DMS114 treated with DMSO at 0.1 percent for 48 hours (cell line): ENCODE measurements around the gene GPR78.
"Not testable (repeated sequence)": the region's sequence is repeated elsewhere in the genome, so short reads cannot be mapped to it uniquely, and the experiment has no call there.

Source experiments
- DNase-seq: peaks from one replicate; lab custom pipeline; 2025; ENCODE audit not compliant: unreplicated experiment; lab: John Stamatoyannopoulos, UW

GPR78 gene

DNA sequence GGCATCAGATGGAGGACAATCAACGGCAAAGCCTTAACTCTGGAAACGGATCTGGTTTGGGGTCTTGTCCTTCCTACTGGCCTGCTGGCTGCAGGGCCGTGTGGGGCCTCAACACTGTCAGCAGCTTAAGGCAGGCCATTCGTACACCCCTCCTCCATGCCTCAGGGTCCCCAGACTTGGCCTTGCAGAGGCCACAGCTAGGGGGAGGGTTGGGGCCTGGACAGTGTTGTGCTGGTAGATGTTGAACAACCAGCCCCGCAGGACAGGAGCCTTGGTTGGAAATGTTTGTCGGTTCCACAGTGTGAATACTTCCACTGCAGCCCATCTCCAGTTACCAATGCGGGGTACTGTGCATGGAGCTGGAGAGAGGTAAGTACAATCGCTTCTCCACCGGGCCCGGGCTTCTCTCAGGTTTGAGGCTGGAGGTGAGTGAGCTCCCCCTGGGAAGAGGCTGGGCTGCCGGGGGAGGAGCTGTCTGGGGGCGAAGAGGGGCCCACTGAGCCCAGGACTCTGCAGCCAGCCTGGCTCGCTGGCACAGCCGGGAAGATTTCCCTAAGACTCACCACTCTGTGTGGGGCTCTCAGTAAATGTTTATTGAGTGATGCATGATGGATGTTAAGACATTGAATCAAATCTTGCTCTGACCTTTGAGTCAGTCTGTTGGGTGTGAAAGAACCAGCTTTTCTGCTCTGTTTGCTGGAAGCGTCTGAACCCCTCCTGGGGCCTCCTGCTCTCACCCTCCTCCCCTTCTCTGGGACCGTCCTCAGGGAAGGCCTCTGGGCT, 19.7 kb upstream of the GPR78 start:
- no peak for DNase-seq

DNA sequence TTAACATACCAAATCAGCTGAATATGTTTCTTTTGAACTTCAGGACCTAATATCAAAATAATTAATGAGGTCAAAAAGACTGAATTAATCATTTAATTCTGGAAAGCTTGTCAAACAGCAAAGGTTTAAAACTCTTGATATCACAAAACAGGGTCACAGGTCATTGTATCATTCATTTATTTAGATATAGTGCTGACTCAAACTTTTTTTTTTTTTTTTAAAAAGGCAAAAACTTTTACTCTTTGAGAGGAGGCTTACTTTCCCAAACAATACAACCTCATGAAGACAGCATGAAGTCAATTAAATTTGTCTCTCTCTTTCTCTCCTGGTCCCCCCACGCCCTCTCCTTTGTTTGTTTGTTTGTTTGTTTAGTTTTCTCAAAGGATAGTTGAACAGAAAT, 15.6 kb upstream of the GPR78 start:
- no peak for DNase-seq

DNA sequence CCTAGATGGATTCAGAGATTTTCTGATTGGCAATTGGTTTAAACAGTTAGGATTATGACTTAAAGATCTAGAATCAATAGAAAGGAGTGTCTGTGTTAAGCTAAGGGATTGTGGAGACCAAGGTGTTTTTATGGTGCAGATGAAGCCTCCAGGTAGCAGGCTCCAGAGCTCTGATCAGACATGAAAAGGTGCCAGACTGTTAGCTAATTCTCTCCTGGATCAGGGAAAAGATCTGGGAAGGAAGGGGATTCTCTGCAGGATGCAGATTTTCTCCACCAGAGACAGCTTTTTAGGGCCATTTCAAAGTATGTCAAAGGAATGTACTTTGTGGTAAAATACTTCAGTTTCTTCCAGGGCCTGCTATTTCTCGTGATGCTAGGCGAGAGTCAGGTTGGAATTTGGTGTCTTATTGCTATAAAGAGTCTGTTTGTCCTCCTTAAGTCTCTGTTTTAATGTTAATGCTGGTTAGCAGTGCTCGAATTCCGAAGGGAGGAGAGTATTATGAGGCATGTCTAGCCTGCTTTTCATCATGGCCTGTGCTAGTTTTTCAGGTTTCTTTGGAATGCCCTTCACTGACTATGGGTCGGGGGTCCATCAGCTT, 12.0 kb upstream of the GPR78 start:
- no peak for DNase-seq

DNA sequence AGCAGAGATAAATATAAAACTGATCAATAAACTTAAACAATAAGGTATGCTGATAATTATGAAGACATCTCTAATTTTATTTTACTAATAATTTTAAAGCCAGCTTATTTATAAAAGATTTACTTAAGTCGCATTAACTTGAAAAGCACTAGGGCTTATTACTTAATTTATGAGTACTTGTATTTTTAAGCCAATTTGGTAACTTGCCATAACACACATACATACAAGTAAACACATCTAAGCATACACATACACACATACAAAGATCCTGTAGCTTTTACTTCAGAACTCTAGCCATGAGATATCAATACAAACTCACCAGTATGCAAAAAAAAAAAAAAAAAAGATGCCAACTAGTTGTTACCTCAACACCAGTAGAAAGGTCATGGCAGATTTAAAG, 10.0 kb upstream of the GPR78 start:
- no peak for DNase-seq

DNA sequence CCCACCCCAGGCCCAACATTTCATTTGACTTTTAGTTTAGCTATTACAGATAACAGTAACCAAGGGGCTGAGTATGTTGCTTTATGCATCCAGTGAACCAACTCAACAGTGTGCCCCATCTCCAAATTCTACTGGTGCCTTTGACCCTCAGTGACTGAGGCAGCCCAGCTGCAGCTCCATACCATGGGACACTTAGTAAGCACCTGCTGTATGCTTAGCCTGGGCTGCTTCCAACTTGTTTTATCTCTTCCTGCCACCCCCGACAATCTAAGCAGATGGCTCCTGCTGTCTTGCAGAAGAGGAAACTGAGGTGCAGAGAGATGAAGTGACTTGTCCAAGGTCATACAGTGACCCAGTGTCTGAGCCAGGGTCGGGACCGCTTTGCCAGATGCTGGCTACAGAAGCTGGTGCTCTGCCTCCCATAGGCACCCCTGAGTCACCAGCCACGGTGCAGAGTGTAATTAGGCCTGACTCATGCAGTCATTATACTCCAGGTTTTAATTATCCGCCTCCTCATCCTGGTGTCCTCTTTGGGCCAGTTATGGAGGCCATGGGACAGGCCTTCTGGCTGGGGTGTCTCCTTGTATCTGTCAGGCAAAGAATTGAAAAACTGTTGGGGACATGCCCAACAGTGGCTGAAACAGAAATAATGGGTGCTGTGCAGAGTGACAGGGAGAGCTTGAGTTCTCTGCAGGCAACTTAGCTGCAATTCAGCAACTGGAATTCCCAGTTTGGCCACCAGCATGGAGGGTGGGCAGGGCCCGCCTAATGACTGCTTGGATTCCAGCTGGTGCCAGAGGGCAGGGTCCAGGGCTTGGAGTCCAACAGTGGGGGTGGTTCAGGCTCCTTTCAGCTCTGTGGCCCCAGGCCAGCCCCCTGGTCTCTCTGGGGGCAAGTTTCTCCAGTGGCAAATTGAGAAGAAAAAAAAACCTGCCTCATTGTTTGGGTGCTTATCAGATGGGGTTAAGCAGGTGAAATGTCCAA, 8.2 kb upstream of the GPR78 start:
- no peak for DNase-seq

DNA sequence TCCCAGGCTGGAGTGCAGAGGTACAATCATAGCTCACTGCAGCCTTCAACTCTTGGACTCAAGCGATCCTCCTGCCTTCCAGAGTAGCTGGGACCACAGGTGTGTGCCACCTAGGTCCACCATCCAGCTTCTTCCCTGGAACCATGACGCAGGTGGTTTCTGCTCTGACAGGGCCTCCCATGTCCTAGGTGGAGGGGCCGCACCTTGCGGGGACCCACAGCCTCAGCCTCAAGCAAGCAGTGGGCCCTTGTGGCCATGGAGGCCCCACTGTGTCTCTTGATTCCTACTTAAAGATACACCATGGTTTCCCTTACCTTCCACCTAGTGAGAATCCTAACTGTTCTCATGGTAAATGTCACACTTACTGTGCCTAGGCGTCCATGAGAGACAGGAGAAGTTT, 6.9 kb upstream of the GPR78 start:
- no peak for DNase-seq

DNA sequence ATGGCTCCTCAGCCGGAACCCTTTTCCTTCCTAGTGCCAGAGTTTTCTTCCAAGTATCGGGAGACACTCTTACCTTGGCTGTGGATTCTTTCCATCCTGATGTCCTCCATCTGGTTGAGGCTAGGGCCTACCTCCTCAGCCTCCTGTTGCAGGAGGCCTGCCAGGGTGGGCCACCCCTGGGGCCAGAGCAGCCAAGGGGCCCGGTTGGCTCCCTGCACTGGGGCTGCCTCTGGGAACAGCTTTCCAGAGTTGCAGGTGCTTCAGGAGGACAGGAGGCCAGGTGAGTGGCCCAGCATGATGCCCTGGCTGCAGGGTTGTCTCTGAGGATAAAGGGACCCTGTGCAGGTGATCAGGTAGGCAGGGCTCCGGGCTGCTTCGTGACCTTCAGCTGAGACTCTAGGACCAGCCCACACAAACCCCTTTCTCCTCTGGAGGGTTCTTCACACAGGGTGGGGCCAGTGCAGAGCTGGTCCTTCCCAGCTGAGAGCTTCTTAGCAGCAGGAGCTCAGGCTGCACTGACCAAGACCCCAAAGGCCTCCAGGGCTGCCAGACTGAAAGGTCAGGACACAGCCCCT, 5.3 kb upstream of the GPR78 start:
- no peak for DNase-seq

DNA sequence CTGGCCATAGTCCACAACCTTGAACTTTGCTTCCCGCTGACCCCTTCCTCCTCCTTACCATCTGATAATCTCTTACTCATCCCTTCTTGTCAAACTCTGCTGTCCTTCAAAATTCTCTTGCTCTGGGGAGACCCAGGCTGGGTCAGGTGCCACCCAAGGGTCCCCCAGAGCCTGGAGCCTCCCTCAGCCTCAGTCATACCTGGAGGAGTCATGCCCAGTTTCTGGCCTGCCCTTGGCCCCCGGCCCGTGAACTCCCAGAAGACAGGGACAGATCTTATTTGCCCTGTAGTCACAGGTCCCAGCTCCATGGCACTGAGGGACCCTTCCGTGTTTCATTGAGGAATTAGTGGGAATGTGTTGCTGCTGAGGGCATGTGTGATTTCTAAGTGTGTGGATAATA, 4.7 kb upstream of the GPR78 start:
- DNase-seq, result no peak

DNA sequence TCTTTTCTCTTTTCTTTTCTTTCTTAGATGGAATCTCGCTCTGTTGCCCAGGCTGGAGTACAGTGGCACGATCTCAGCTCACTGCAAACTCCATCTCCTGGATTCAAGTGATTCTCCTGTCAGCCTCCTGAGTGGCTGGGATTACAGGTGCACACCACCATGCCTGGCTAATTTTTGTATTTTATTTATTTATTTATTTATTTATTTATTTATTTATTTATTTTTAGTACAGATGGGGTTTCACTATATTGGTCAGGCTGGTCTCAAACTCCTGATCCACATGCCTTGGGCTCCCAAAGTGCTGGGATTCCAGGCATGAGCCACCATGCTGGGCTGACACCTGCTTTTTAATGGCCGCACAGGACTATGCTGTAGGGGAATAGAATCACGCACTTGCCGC, 3.6 kb upstream of the GPR78 start:
- not testable (repeated sequence) for DNase-seq

DNA sequence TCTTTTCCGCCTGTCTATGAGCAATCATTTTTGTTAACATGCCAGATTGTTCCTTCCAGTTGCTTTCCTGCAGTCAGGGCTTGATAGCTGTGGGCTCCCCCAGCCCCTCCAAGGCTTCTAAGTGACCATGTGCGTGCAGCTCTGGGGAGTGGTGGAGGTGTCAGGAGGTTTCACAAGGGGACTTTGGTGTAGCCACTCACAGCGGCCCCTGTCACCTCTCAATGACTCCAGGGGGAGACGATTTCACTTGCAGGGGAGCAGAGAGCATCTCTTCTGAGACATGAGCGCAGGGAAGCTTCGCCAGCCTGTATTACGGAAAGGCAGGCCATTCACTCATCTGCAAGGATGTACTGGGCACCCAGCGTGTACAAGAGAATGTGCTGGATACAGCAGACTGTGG, 3.1 kb upstream of the GPR78 start:
- DNase-seq, result no peak

DNA sequence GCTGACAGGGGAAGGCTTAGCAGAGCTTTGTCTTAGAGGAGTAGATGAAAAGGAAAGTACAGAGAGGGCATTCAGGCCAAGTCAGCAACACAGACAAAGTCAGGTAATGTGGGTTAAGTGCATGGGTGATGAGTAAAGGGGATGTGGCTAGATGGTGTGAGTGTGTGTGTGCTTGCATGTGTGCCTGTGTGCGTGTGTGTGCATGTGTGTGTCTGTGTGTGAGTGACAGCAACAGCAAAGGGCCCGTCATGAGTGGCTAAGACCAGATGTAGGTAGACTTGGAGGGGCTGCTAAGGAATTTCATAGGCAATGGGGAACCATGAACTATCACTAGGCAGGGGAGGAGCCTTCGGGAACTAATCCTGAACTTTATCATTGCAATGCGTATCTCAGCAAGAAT, 2.2 kb upstream of the GPR78 start:
- DNase-seq, result no peak

DNA sequence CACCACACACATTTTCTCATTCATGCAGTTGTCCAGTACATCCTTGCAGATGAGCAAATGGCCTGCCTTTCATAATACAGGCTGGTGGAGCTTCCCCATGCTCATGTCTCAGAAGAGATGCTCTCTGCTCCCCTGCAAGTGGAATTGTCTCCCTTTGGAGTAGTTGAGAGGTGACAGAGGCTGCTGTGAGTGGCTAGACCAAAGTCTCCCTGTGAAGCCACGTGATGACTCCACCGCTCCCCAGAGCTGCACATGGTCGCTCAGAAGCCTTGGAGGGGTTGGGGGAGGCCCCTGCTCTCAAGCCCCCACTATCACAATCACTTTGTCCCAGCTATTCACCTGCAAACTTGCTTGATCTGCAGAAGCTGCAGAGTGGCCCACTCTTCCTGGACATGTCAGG, 1.5 kb upstream of the GPR78 start:
- DNase-seq, result no peak

DNA sequence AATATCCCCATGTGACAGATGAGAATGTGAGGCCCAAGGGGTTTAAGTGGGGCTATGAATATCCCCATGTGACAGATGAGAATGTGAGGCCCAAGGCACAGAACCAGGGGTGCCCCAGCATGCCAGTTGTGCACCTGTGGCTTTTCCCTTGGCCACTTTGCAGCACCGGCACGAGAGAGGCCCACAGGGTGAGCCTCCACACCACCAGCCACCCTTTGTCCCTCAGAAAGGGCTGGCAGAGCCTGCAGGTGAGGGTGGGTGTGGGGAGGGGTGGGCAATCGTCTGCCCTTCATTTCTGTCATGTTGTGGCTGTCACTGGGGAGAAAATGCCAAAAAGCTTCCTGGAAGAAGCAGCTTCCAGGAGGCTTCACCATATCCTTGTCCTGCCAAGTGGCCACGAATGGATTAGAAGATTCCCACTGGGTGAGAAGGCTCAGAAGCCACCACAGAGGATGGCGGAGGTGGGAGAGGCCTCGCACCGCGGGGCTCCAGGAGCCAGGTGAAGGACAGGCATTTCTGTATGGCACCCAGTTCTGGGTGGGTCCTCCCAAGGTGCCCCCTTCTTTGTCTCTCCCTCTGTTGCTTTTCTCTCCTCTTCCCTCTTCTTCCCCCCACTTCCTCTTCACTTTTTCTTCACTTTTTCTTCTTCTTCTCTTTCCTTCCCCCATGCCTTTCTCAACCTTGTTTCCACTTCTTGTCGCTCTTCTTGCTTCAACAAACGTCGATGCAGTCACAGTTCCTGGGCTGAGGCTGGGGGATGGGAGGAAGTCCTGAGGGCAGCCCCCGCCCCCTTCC, 469 bp upstream of the GPR78 start:
- DNase-seq, result no peak

DNA sequence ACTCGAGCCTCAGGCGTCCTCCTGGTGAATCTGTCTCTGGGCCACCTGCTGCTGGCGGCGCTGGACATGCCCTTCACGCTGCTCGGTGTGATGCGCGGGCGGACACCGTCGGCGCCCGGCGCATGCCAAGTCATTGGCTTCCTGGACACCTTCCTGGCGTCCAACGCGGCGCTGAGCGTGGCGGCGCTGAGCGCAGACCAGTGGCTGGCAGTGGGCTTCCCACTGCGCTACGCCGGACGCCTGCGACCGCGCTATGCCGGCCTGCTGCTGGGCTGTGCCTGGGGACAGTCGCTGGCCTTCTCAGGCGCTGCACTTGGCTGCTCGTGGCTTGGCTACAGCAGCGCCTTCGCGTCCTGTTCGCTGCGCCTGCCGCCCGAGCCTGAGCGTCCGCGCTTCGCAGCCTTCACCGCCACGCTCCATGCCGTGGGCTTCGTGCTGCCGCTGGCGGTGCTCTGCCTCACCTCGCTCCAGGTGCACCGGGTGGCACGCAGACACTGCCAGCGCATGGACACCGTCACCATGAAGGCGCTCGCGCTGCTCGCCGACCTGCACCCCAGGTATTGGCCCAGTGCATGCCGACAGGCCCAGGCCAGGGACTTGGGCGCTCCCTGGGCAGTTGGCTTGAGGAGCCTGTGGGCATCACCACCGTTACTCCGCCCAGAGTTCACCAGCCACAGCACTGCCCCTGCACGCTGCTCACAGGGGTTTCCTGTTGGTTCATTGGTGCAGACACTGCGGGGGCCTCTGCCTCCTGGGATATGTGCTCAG, 1.1 kb downstream of the GPR78 start:
- DNase-seq, result no peak

DNA sequence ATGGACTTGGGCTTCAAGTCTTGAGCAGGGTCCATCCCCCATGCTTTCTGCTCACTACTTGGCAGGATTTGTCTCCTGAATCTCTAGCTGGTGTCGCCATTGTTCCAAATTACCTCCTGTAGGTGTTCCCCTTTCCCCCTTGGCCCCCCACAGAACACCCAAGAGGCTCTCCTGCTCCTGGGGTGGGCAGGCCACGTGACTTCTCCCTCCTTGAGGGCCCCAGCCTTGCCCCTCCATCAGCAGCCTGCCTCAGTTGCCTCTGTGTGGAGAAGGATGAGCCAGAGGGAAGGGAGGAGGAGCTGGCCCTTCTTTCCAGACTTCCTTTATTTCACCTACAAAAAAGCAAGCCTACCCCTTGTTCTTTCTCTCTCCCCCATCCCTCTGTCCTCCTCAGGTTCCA, 1.8 kb downstream of the GPR78 start:
- DNase-seq, result no peak

DNA sequence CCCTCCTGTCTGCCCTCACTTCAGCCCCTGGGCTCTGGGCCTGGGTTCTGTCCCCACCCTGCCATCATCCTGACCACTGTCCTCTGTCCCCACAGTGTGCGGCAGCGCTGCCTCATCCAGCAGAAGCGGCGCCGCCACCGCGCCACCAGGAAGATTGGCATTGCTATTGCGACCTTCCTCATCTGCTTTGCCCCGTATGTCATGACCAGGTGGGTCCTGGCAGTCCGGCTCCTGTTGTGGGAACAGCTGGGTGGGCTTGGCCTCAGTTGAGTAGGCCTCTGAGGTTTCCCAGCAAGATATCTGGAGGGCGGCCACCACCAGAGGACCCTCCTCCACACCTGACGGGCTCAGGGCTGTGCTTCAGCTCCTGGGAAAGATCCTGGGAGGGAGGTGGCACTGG, 2.2 kb downstream of the GPR78 start:
- no peak for DNase-seq

DNA sequence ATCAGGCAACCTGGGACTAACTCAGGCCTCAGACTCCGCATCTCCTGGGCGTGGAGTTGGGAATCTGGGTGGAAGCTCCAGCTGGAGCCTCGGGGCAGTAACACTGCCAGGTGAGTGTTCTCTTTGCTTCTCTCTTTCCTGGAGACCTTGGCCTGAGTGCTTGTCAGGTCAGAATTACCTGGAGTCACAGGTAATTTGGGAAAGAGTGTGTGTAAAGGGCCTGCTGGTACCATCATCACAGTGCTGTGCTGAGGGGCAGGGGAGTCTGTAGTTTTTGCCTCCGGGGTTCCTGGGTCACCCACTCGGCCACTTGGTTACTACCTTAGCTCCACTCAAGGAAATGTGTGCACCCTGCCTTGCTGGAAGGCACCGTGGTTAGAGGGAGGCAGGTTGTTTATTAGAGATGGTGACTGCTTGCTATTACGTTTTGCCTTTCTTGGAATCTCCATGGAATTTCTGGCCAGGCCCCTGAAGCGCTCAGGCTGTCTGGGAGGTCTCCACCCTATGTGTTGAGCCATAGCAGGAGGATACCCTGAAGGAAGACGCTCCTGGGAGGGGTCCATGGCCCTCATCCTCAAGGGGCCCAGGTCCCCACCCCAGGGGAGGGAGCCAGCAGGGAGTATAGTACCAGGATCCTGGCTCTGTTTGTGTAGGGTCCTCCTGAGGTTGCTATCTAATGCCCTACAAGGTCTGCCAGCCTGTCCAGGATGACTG, 2.9 kb downstream of the GPR78 start:
- no peak for DNase-seq

DNA sequence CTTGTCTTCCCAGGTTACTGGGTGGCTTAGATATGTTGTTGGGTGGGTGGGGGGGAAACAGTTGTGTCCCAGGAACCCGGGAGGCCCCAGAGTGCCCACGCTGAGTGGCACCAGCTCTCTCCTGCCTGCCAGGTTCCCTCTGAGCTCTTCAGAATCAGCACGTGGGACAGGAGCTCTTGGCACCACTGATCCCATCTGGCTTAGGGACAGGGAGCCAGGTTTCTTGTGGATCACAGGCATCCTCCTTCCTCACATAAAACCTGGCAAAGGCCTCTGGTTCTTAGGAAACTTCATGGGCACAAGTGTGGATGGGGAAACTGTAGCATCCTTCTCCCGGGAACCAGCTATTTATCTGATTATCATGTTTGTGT, 3.4 kb downstream of the GPR78 start:
- DNase-seq, result no peak

DNA sequence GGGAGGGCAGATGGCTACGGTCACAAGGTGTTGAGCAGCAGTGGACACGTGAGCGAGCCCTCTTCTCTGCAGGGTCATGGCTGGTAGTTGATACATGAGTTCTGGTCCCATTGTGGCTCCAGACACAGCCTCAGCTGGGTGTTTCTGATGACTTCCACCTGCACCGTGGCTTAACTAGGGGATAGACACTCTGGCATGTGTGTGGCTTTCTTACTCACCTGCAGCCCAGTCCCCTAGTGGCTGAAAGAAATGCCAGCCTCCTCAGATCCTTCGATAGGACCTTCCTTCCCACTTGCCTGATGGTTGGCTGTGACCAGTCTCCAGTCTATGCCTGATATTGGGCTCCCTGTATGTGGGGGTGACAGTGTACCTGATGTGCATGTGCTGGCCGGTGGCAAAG, 5.0 kb downstream of the GPR78 start:
- DNase-seq, result no peak
